PFSK-1 (cell line): ENCODE results near the gene LAMB4.

ENCODE experiments used
- POLR2AphosphoS5 ChIP-seq: IDR thresholded peaks from 2 replicates; pipeline ENCODE4 v1.6.1; 2012; ENCODE audit warnings: low read depth, mild to moderate bottlenecking, control low read depth, low read length, moderate library complexity
- REST ChIP-seq, 2 experiments: IDR thresholded peaks; 2 replicates each; pipeline versions ENCODE4 v1.6.1 to v1.8.0; 2011 to 2012; ENCODE audit warnings: low read depth in 2 of 2, low read length in 2 of 2, control low read depth in 1 of 2, inconsistent platforms in 1 of 2, mild to moderate bottlenecking in 1 of 2, moderate library complexity in 1 of 2; ENCODE audit not compliant: insufficient read depth in 1 of 2

GRCh38 chr7:108020585-108020984 is 109.6 kb downstream of the LAMB4 start:
- TF ChIP-seq POLR2AphosphoS5 (no peak), REST (IDR thresholded peaks at IDR 0.05; ENCODE audit: insufficient read depth in 1 of 2, low read depth in 2 of 2, low read length in 2 of 2) (no peak)
